GM12875 (cell line): ENCODE measurements around the gene CDON.

Experiments used
- H3K4me3 ChIP-seq: one replicate; pipeline ENCODE4 v1.5.1; 2011; ENCODE audit warnings: low read depth, low read length, control low read depth
- CTCF ChIP-seq: IDR thresholded peaks from 2 replicates; pipeline ENCODE4 v1.5.1; 2011; ENCODE audit warnings: low read depth, mild to moderate bottlenecking, control low read depth, inconsistent platforms, low read length, moderate library complexity, borderline replicate concordance; ENCODE audit not compliant: insufficient read depth

CDON gene

GRCh38 chr11:126082251-126083109 is 19.8 kb upstream of the CDON start:
- H3K4me3 ChIP-seq, result no peak overlapping the region
- TF ChIP-seq CTCF, result no peak

- H3K4me3 ChIP-seq, result no peak overlapping the region
- no peak for TF ChIP-seq CTCF
These were observed 19.2 kb upstream of the CDON start for GRCh38 chr11:126081915-126082250.

- TF ChIP-seq CTCF, result no peak
These were observed 17.7 kb upstream of the CDON start for GRCh38 chr11:126080161-126080941.

GRCh38 chr11:126079621-126080124 is 17.0 kb upstream of the CDON start:
- no peak for TF ChIP-seq CTCF
- H3K4me3 ChIP-seq, result no peak overlapping the region

More at GRCh38 chr11:126080161-126080941, 17.7 kb upstream of the CDON start:
- no peak overlapping the region for H3K4me3 ChIP-seq

- H3K4me3 ChIP-seq, result no peak overlapping the region
- no peak for TF ChIP-seq CTCF
These were observed 14.0 kb upstream of the CDON start for GRCh38 chr11:126076641-126077040.

- H3K4me3 ChIP-seq, result no peak overlapping the region
These were observed 10.3 kb upstream of the CDON start for GRCh38 chr11:126072801-126073594.

More at GRCh38 chr11:126072801-126073594, 10.3 kb upstream of the CDON start:
- no peak for TF ChIP-seq CTCF
